Type B pancreatic cell (in vitro differentiated cells): Measurements from ENCODE around the gene PTPRQ. TPM values are rescaled to one million over a fixed set of nuclear protein-coding genes. Genes with fewer than 3 reads are reported as not detected.
A peak's percentile ranks its signal among the peaks of the same experiment; 100 is the strongest.

Experiments used
- DNase-seq: peaks from one replicate; pipeline ENCODE4 v3.0.0; 2021; ENCODE audit warnings: mixed read lengths; ENCODE audit not compliant: unreplicated experiment; ENCODE audit errors: extremely low spot score
- H3K27ac Mint-ChIP-seq: 2 replicates; pipeline ENCODE4 v1.8.0; 2021; ENCODE audit warnings: mild to moderate bottlenecking, mixed read lengths
- H3K27me3 Mint-ChIP-seq: 2 replicates; pipeline ENCODE4 v1.8.0; 2021; ENCODE audit warnings: mixed read lengths
- H3K36me3 Mint-ChIP-seq: 2 replicates; pipeline ENCODE4 v1.8.0; 2021; ENCODE audit warnings: mixed read lengths
- H3K4me1 Mint-ChIP-seq: one replicate; pipeline ENCODE4 v1.8.0; 2021; ENCODE audit warnings: mixed read lengths; ENCODE audit not compliant: unreplicated experiment
- H3K4me3 Mint-ChIP-seq: 2 replicates; pipeline ENCODE4 v1.8.0; 2021; ENCODE audit warnings: mild to moderate bottlenecking, mixed read lengths
- H3K9me3 Mint-ChIP-seq: 2 replicates; pipeline ENCODE4 v1.8.0; 2021; ENCODE audit warnings: mixed read lengths
- total RNA-seq: library from RNA; stranded (reverse); gene quantifications from 2 replicates; pipeline ENCODE4 v1.2.1, GENCODE V29; 2021; ENCODE audit warnings: low replicate concordance
- TF ChIP-seq, protein P1 (sequence below): fragments of 200-600 bp; sonication (generic); conservative IDR thresholded peaks from 2 replicates; pipeline ENCODE4 v1.5.0; 2021; ENCODE audit warnings: antibody characterized with exemption, mild to moderate bottlenecking

Gene PTPRQ
- total RNA-seq, 1 donor from 2014 or later, result 1.3 TPM

DNA sequence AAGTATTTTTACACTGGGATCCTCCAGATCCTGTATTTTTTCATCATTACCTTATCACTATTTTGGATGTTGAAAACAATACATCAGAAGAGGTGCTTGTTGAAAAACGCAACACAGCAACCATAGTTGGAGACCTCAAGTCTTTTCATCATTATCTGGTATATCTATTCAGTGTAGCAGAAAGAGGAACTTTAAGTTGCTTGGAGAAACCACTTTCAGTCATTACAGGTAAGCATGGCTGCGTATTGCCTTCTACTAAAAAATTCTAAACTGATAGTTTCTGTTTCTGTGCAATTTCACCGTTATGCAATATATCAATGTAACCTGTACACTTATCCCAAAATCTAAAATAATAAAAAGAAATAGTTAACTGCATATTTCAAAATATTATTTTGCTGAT is 32.2 kb upstream of the PTPRQ start:
- H3K9me3 Mint-ChIP-seq, result no peaks in the 10 kb centered on the region
- H3K36me3 Mint-ChIP-seq, result no peaks in the 10 kb centered on the region
- DNase-seq, result no peak
- TF ChIP-seq, protein P1, sequence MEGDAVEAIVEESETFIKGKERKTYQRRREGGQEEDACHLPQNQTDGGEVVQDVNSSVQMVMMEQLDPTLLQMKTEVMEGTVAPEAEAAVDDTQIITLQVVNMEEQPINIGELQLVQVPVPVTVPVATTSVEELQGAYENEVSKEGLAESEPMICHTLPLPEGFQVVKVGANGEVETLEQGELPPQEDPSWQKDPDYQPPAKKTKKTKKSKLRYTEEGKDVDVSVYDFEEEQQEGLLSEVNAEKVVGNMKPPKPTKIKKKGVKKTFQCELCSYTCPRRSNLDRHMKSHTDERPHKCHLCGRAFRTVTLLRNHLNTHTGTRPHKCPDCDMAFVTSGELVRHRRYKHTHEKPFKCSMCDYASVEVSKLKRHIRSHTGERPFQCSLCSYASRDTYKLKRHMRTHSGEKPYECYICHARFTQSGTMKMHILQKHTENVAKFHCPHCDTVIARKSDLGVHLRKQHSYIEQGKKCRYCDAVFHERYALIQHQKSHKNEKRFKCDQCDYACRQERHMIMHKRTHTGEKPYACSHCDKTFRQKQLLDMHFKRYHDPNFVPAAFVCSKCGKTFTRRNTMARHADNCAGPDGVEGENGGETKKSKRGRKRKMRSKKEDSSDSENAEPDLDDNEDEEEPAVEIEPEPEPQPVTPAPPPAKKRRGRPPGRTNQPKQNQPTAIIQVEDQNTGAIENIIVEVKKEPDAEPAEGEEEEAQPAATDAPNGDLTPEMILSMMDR, result no peak
- no peaks in the 10 kb centered on the region for H3K4me1 Mint-ChIP-seq
- H3K4me3 Mint-ChIP-seq, result no peak overlapping the region
- H3K27ac Mint-ChIP-seq, result no peak overlapping the region
- H3K27me3 Mint-ChIP-seq, result no peaks in the 10 kb centered on the region

DNA sequence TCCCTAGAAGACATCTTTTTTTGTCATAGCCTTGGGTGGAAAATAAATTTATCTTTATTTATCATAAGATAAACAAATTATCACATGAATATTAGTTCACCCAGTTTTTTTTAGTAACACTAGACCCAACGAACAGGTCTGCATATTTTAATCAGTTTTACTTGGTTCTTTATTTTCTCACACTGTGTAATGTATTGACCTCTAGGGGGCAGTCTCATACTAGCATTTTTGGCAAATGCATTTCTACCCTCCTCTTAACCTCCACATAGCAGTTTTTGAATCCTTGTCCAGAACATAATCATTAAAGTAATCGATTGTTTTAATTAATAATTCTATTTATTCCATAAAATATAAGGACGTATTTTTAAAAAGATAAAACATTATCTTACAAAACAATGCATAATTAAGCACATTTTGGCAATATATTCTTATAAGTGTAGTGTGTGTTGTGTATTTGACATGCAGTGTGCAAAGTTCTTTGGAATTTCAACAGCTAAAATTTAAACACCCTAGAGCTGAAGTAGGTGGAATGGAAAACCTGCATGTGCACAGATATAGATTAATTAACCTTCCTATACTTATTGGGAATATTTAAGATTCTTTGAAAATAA is 31.6 kb upstream of the PTPRQ start:
- H3K4me3 Mint-ChIP-seq, result no peak overlapping the region
- TF ChIP-seq, protein P1, result peak; percentile 94
- no peaks in the 10 kb centered on the region for H3K9me3 Mint-ChIP-seq
- no peak for DNase-seq
- H3K27me3 Mint-ChIP-seq, result no peaks in the 10 kb centered on the region
- H3K27ac Mint-ChIP-seq, result no peak overlapping the region
- no peaks in the 10 kb centered on the region for H3K36me3 Mint-ChIP-seq
- H3K4me1 Mint-ChIP-seq, result no peaks in the 10 kb centered on the region

DNA sequence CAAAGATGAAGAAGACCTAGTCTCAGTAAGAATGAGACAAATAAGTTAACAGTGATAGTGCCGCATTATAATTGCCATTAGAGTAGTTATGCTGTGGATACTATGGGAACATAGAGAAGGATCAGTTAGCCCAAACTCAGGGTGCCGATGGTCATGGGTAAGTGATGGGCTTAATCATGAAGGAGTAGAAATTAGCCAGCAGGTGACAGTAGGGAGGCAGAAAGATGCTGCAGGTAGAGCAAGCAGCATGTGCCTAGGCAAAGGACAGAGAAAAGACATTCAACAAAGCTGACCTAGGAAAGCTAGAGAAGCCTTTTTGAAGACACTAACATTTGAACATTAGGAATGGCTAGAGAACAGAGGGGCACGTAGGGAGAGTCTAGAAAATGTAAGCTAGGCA is 30.6 kb upstream of the PTPRQ start:
- Mint-ChIP-seq H3K9me3 (no peaks in the 10 kb centered on the region), H3K36me3 (no peaks in the 10 kb centered on the region), H3K27me3 (no peaks in the 10 kb centered on the region), H3K27ac (no peak overlapping the region), H3K4me1 (no peaks in the 10 kb centered on the region), H3K4me3 (no peak overlapping the region)
- TF ChIP-seq, protein P1, result no peak
- DNase-seq, result no peak

DNA sequence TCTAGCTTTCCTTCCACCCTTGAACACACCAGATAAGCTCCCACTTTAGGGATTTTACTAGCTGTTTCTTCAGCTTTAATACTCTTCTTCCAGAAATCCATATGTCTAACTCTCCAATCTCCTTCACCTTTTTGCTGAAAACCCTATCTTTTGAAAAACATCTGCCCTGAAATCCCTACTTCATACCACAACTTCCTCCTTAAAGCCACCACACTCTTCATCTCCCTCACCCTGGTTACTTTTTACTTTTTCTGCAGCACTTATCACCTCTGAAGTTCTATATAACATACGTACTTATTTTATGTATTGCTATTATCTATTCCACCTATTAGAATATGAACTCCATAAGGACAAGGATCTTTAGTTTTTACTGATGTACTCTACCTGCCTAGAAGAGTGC is 28.6 kb upstream of the PTPRQ start:
- H3K9me3 Mint-ChIP-seq, result no peaks in the 10 kb centered on the region
- no peak for DNase-seq
- TF ChIP-seq, protein P1, result no peak
- H3K36me3 Mint-ChIP-seq, result no peaks in the 10 kb centered on the region
- H3K27me3 Mint-ChIP-seq, result no peaks in the 10 kb centered on the region
- peaks cover 16% of the 10 kb centered on the region for H3K4me1 Mint-ChIP-seq
- H3K27ac Mint-ChIP-seq, result no peak overlapping the region
- no peak overlapping the region for H3K4me3 Mint-ChIP-seq

DNA sequence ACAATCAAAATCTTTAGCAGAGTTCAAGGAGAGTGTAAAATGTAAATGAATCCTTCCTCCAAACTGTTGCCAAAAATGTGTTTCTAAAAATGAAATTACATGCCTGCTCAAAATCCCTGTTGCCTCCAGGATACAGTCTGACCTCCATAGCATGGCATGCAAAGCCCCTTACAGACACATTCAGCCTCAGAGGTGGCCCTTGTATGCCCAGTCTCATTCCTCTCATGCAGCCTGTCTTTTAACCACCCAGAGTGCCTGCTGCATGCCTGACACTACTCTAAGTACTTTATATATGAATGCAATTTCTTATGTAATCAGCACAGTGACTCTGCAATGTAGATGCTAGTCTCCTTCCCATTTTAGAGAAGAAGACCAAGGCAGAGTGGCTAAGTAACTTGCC is 24.4 kb upstream of the PTPRQ start:
- no peak for DNase-seq
- Mint-ChIP-seq H3K4me1 (peaks cover 16% of the 10 kb centered on the region), H3K27me3 (no peaks in the 10 kb centered on the region), H3K4me3 (no peak overlapping the region), H3K36me3 (no peaks in the 10 kb centered on the region), H3K9me3 (no peaks in the 10 kb centered on the region), H3K27ac (no peak overlapping the region)
- TF ChIP-seq, protein P1, result no peak

DNA sequence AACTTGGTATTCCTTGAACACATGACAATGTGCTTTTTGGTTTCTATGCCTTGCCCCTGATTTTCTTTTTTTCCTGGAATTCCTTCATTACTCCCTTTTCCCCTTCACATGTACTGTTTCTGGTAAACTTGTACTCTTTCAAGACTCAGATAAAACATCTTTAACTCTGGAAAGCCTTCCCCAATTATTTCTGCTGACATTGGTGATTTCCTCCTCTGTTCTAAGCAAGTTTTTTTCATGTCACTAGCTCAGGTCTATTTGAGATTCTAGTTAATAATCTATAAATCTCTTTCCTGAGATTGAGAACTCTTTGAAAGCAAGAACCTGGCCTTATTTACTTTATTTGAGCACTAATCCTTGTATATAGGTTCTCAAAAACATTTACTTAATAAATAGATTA is 24.0 kb upstream of the PTPRQ start:
- Mint-ChIP-seq H3K4me1 (peaks cover 16% of the 10 kb centered on the region), H3K27me3 (no peaks in the 10 kb centered on the region), H3K36me3 (no peaks in the 10 kb centered on the region), H3K27ac (no peak overlapping the region), H3K4me3 (no peak overlapping the region), H3K9me3 (no peaks in the 10 kb centered on the region)
- no peak for DNase-seq
- TF ChIP-seq, protein P1, result no peak
